Measurements from ENCODE around the gene APLNR.

The APLNR gene

GRCh38 chr11:57249384-57250319 lies 12.6 kb upstream of the APLNR start:
- TF ChIP-seq, protein P1, sequence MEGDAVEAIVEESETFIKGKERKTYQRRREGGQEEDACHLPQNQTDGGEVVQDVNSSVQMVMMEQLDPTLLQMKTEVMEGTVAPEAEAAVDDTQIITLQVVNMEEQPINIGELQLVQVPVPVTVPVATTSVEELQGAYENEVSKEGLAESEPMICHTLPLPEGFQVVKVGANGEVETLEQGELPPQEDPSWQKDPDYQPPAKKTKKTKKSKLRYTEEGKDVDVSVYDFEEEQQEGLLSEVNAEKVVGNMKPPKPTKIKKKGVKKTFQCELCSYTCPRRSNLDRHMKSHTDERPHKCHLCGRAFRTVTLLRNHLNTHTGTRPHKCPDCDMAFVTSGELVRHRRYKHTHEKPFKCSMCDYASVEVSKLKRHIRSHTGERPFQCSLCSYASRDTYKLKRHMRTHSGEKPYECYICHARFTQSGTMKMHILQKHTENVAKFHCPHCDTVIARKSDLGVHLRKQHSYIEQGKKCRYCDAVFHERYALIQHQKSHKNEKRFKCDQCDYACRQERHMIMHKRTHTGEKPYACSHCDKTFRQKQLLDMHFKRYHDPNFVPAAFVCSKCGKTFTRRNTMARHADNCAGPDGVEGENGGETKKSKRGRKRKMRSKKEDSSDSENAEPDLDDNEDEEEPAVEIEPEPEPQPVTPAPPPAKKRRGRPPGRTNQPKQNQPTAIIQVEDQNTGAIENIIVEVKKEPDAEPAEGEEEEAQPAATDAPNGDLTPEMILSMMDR (IDR thresholded peaks at IDR 0.05), result peak; percentile 87
- TF ChIP-seq ZFX (IDR thresholded peaks at IDR 0.05; ENCODE audit: borderline replicate concordance), result no peak
- H3K27ac ChIP-seq, result no peak overlapping the region

DNA sequence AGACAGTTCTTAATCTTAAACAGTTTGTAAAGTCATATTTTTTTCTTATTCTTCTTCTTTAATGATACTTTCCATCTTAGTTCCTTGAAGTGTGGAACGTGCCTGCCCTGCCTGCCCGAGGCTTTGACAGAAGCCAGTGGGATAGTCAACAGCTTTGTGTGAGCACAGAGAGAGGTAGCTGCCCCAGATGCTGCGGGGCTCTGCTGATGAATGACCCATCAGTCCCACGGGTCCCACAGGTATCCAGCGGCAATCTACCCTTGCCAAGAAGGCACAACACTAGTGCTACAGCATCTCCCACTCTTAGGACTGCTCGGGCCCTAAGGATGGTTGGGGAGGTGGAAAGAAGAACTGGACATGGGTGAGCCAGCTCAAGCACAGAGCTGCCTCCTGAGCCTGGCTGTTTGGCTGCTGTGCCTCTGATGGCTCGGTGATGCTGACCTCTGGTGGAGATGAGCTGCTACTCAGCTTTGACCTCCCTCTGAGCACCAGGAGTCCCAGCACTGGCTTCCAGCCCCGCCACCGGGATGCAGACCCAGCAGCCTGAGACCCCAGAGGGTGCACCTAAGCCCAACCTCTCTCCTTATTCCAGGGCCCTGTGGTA lies 11.8 kb upstream of the APLNR start:
- no peak overlapping the region for H3K27ac ChIP-seq
- no peak for TF ChIP-seq ZFX (IDR thresholded peaks at IDR 0.05; ENCODE audit: borderline replicate concordance)
- TF ChIP-seq, protein P1 (IDR thresholded peaks at IDR 0.05), result no peak

- TF ChIP-seq, protein P1 (IDR thresholded peaks at IDR 0.05), result no peak
- no peak for TF ChIP-seq ZFX (IDR thresholded peaks at IDR 0.05; ENCODE audit: borderline replicate concordance)
- H3K27ac ChIP-seq, result no peak overlapping the region
Observed at GRCh38 chr11:57244911-57245310, 7.9 kb upstream of the APLNR start.

GRCh38 chr11:57241353-57241972 lies 4.4 kb upstream of the APLNR start:
- H3K27ac ChIP-seq, result no peak overlapping the region
- no peak for TF ChIP-seq ZFX (IDR thresholded peaks at IDR 0.05; ENCODE audit: borderline replicate concordance)
- TF ChIP-seq, protein P1 (IDR thresholded peaks at IDR 0.05), result no peak

DNA sequence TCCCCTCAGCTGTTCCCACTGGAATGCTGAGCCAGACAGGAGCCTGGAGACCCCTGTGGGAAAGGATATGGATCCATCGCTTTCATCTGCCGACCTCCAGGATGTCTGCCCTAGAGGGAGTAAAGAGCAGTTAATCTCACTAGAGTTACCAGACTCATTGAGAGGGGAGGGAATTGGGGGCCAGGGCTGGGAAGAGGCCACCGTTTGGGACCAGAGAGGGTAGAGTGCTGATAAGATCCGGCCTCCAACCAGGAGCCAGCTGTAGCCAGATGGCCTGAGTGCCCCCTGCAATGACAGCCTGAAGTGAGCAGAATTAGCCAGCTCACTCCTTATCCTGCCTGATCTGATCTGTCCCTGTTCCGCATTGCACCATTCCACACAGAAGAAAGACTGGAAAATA lies 3.7 kb upstream of the APLNR start:
- TF ChIP-seq, protein P1 (IDR thresholded peaks at IDR 0.05), result no peak
- no peak overlapping the region for H3K27ac ChIP-seq

GRCh38 chr11:57240007-57240406 lies 3.0 kb upstream of the APLNR start:
- H3K27ac ChIP-seq, result no peak overlapping the region
- TF ChIP-seq ZFX (IDR thresholded peaks at IDR 0.05; ENCODE audit: borderline replicate concordance), result no peak
- TF ChIP-seq, protein P1 (IDR thresholded peaks at IDR 0.05), result no peak
